Motor neuron (in vitro differentiated cells): ENCODE measurements around the gene NKAIN4. TPM values are rescaled to one million over a fixed set of nuclear protein-coding genes. Genes with fewer than 3 reads are reported as not detected.
"Not testable (repeated sequence)": the region's sequence is repeated elsewhere in the genome, so short reads cannot be mapped to it uniquely, and the experiment has no call there.

ENCODE experiments used
- ATAC-seq, 8 experiments: fragments of 200-7000 bp; cut with Tn5 transposase; replicated peaks in 6 of 8; 2 replicates each; pipeline ENCODE4 v1.8.0; 2021; ENCODE audit warnings: mild to moderate bottlenecking in 8 of 8, moderate library complexity in 8 of 8
- H3K27ac ChIP-seq, 2 donors: fragments of 250-450 bp; sonication (Bioruptor Pico); 2 replicates each; pipeline ENCODE4 v1.9.0; 2021; ENCODE audit warnings: antibody characterized with exemption in 2 of 2, mild to moderate bottlenecking in 2 of 2, moderate library complexity in 1 of 2
- H3K4me1 ChIP-seq, 2 donors: fragments of 250-450 bp; sonication (Bioruptor Pico); replicated peaks in 1 of 2; 2 replicates each; pipeline ENCODE4 v1.6.1; 2021; ENCODE audit warnings: antibody characterized with exemption in 2 of 2, mild to moderate bottlenecking in 2 of 2, moderate library complexity in 1 of 2
- H3K4me3 ChIP-seq, 5 donors: fragments of 250-450 bp; sonication (Bioruptor Pico); 2 replicates each; pipeline ENCODE4 v1.9.0; 2021; ENCODE audit warnings: antibody characterized with exemption in 5 of 5, mild to moderate bottlenecking in 5 of 5, moderate library complexity in 4 of 5
- WGBS, 10 experiments: fragments of 450-650 bp; shearing (Covaris generic); methylation state at CpG; one replicate each; pipeline ENCODE4 v1.0.0; 2022; 5-methylcytosine and 5-hydroxymethylcytosine counted together
- in situ Hi-C, 9 experiments: fragments of 400-800 bp; cut with MboI; loops; one replicate each; pipeline ENCODE4 v1.15.0; 2021; ENCODE audit warnings: low sequenced_read_pairs in 9 of 9, low pct_unique_long_range_greater_than_20kb in 2 of 9; ENCODE audit not compliant: unreplicated experiment in 9 of 9
- total RNA-seq, 8 experiments: library from RNA; unstranded; fragments of 300-600 nt; gene quantifications; 2 replicates each; pipeline versions ENCODE4 v1.2.3 to v1.2.4, GENCODE V29; 2022

NKAIN4 gene
- total RNA-seq, 8 experiments from 2014 or later = 0.31 to 102 (median 18.5) TPM

GRCh38 chr20:63258781-63259180 is 4.5 kb upstream of the NKAIN4 start:
- in situ Hi-C loops = no loop called here
- H3K27ac ChIP-seq = no peak overlapping the region
- peak in 5 of 8 experiments; percentile 15 to 69 (median 42) for ATAC-seq
- H3K4me1 ChIP-seq = peaks cover 55 to 57% of the 10 kb centered on the region in 2 donors
- H3K4me3 ChIP-seq = no peak overlapping the region
- 50 to 80% (median 66%) methylated on average over 1 to 5 of the region's 8 CpGs; no CpG with 5 or more reads in 6 of the 10 experiments for WGBS, 10 experiments

GRCh38 chr20:63257629-63258028 is 3.4 kb upstream of the NKAIN4 start:
- ATAC-seq = no peak
- WGBS, 10 experiments = 81 to 100% (median 93%) methylated on average over 1 to 11 of the region's 13 CpGs; no CpG with 5 or more reads in 2 of the 10 experiments
- Histone ChIP-seq H3K27ac (no peak overlapping the region), H3K4me3 (no peak overlapping the region), H3K4me1 (peaks cover 58 to 62% of the 10 kb centered on the region in 2 donors)
- in situ Hi-C loops = no loop called here

GRCh38 chr20:63256954-63257353 is 2.7 kb upstream of the NKAIN4 start:
- in situ Hi-C loops = no loop called here
- Histone ChIP-seq H3K4me1 (peaks cover 63 to 67% of the 10 kb centered on the region in 2 donors), H3K27ac (no peak overlapping the region), H3K4me3 (no peak overlapping the region)
- ATAC-seq = no peak
- WGBS, 10 experiments = 63 to 100% (median 100%) methylated on average over 1 to 4 of the region's 4 CpGs; no CpG with 5 or more reads in 2 of the 10 experiments

GRCh38 chr20:63255931-63256704 is 1.9 kb upstream of the NKAIN4 start:
- in situ Hi-C loops = no loop called here
- H3K27ac ChIP-seq = peak overlapping the region; percentile 64 to 73
- peaks cover 59 to 62% of the 10 kb centered on the region in 2 donors for H3K4me1 ChIP-seq
- ATAC-seq = peak in 7 of 8 experiments; percentile 5 to 24 (median 9)
- H3K4me3 ChIP-seq = no peak overlapping the region
- 38 to 91% (median 66%) methylated on average over 3 to 12 of the region's 31 CpGs; no CpG with 5 or more reads in 3 of the 10 experiments for WGBS, 10 experiments

DNA sequence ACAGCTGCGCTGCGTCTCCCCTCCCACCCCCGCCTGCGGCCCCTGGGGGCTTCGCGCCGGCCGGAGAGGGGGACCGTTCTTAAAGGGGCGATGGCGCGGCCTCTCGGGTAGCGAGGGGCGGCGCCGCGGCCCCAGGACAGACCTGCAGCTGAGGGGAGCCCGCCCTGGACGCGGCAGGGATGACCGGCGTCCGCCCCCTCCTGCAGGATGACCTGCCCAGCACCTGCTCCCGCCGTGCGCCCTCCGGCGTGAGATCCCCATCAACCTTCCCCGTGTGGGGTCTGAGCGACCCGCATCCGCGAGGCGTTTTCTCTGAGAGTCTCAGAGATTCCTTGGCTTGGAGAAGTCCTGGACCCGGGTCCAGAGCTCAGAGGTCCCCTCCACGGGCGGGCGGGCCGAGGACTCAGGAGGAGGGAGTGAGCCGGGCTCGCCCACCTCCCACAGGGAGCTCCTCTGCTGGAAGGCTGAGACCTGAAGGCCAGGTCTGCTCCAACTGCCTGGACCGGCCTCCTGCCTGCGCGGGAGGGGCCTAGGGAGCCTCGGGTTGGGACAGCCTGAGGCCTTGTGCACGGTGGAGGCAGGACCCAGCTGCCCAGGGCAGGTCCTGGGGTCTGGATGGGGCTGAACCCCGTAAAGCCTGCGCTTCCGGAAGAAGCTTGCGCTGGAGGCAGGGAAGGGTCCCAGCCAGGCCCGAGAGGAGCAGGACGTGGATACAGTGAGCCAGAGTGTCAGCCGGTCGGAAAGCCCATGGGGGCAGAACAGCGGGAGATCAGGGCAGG is 532 bp upstream of the NKAIN4 start:
- peak overlapping the region; percentile 36 to 73 (median 43) for H3K4me3 ChIP-seq
- in situ Hi-C loops = no loop called here
- peak in 6 of 8 experiments; percentile 10 to 71 (median 62) for ATAC-seq
- H3K27ac ChIP-seq = peak overlapping the region; percentile 73 to 86
- WGBS, 10 experiments = 0 to 45% (median 38%) methylated on average over 1 to 15 of the region's 56 CpGs; no CpG with 5 or more reads in 6 of the 10 experiments
- peaks cover 55 to 61% of the 10 kb centered on the region in 2 donors for H3K4me1 ChIP-seq

DNA sequence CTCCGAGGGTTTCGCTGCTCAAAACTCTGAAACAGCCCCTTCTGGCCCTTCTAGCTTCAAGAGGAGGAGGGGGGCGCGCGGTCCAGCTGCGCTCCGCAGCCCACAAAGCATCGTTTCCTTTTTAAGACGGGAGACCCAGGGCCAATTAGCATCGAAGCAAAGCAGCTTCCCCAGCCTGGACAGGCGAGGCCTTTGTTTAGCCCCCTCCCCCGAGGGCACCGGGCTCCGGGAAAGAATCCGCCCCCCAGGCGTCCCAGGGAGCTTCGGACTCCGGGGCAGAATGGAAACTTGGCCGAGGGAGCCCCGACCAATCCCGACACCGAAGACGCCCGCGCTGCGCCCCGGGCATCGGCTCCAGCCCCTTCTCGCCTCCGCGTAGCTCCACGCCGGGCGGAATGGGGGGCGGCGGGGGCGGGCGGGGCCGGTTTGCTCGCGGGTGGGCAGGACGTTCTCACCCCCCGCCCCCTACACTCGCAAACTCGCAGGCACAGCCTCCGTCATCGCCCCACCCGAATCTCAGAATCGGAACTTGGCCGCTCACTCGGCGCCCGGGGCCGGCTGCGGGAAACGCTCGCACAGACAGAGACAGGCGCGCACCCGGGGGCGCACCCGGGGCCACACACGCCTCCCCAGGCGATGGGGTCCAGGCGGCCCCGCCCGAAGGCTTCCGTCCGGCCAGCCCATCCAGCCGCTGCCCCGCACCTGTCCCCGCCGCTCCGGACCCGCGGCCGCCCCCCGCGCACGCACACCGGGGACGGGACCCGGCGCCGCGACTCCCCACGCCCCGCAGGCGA is 628 bp downstream of the NKAIN4 start:
- peak overlapping the region; percentile 73 to 86 for H3K27ac ChIP-seq
- H3K4me3 ChIP-seq = peak overlapping the region; percentile 36 to 73 (median 43)
- peak; percentile 13 to 74 (median 22) for ATAC-seq
- H3K4me1 ChIP-seq = peaks cover 50 to 57% of the 10 kb centered on the region in 2 donors
- in situ Hi-C loops = no loop called here
- 0 to 3% (median 0%) methylated on average over 1 to 6 of the region's 89 CpGs; no CpG with 5 or more reads in 6 of the 10 experiments for WGBS, 10 experiments

- Histone ChIP-seq H3K4me1 (peaks cover 56 to 58% of the 10 kb centered on the region in 2 donors), H3K4me3 (peak overlapping the region; percentile 36 to 73 (median 43)), H3K27ac (peak overlapping the region; percentile 73 to 86)
- in situ Hi-C loops = no loop called here
- peak in 1 of 8 experiments; percentile 9 for ATAC-seq
- 13 to 27% (median 18%) methylated on average over 3 to 7 of the region's 16 CpGs; no CpG with 5 or more reads in 7 of the 10 experiments for WGBS, 10 experiments
These were observed 1.2 kb downstream of the NKAIN4 start for GRCh38 chr20:63253065-63253437.

DNA sequence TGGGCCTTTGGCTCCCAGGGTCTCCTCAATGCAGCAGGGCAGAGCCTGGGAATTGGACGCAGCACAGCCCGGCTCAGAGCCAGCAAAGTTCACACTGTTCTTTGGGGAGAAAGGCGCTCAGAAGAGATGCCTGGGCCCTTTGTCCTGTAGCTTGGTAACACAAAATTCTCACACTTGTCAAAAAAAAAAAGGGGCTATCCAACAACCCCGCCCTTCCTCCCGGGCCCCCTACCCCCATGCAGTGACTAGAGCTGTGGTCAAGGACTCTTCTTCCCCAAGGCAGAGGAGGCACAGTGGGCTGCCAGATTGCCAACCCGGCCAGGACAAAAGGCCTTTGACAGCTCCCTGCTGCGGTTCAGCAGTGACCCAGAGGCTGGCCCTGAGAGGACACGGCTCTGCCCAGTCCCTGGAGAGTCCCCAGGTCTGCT is 2.0 kb downstream of the NKAIN4 start:
- Histone ChIP-seq H3K27ac (peak overlapping the region in 1 of 2 donors; percentile 86), H3K4me3 (peak overlapping the region in 2 of 5 donors; percentile 67 to 73), H3K4me1 (peaks cover 60 to 62% of the 10 kb centered on the region in 2 donors)
- no peak for ATAC-seq
- in situ Hi-C loops = no loop called here
- 0 to 60% (median 30%) methylated on average over 1 of the region's 8 CpGs; no CpG with 5 or more reads in 6 of the 10 experiments for WGBS, 10 experiments

DNA sequence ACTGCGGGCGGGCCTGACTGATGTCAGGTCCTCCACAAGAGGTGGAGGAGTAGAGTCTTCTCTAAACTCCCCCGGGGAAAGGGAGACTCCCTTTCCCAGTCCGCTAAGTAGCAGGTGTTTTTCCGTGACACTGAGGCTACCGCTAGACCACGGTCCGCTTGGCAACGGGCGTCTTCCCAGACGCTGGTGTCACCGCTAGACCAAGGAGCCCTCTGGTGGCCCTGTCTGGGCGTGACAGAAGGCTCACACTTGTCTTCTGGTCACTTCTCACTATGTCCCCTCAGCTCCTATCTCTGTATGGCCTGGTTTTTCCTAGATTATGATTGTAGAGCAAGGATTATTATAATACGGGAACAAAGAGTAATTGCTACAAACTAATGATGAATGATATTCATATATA is 2.9 kb downstream of the NKAIN4 start:
- H3K4me1 ChIP-seq = peaks cover 63 to 69% of the 10 kb centered on the region in 2 donors
- H3K4me3 ChIP-seq, H3K27ac ChIP-seq, ATAC-seq, in situ Hi-C loops: not testable (repeated sequence)
- WGBS, 10 experiments = 0 to 100% (median 27%) methylated on average over 1 to 7 of the region's 14 CpGs; no CpG with 5 or more reads in 6 of the 10 experiments

DNA sequence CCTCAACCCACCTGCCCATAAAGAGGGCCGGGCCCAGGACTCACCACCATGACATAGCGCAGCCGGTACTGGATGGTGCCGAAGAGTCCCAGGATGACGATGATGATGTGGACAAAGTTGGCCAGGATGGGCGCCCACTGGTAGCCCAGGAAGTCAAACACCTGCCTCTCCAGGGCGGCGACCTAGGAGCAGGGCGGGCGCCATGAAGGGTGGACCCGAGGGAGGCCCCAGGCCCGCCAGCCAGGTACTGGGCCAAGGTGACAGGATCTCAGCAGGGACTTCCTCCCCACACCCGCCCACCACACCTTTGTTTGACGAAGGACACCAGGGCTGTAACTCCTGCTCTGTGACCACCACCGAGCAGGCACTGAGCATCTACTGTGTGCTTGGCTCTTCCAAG is 4.4 kb downstream of the NKAIN4 start:
- Histone ChIP-seq H3K27ac (peak overlapping the region in 1 of 2 donors; percentile 16), H3K4me1 (peaks cover 49 to 54% of the 10 kb centered on the region in 2 donors), H3K4me3 (no peak overlapping the region)
- in situ Hi-C loops = no loop called here
- ATAC-seq = no peak
- 75 to 100% (median 96%) methylated on average over 1 to 7 of the region's 15 CpGs; no CpG with 5 or more reads in 6 of the 10 experiments for WGBS, 10 experiments

GRCh38 chr20:63248835-63249591 is 5.2 kb downstream of the NKAIN4 start:
- in situ Hi-C loops = no loop called here
- no peak overlapping the region for H3K27ac ChIP-seq
- H3K4me3 ChIP-seq = no peak overlapping the region
- peak in 1 of 8 experiments; percentile 12 for ATAC-seq
- WGBS, 10 experiments = 20 to 100% (median 78%) methylated on average over 1 to 9 of the region's 25 CpGs; no CpG with 5 or more reads in 2 of the 10 experiments
- peaks cover 45 to 50% of the 10 kb centered on the region in 2 donors for H3K4me1 ChIP-seq
